ENCODE results near the gene BMI1. TPM values are rescaled to one million over a fixed set of nuclear protein-coding genes. Genes with fewer than 3 reads are reported as not detected.

The BMI1 gene
- total and polyA plus RNA-seq, 2 donors from 2014 or later = 18.7 to 49.0 TPM

GRCh38 chr10:22326145-22326702 lies 5.3 kb downstream of the BMI1 start:
- FAIRE-seq (no peak), DNase-seq (no peak)
- H3K27me3 ChIP-seq (ENCODE audit: control insufficient read depth, insufficient read depth, low read length) = peaks cover 7% of the 10 kb centered on the region
- H3K9me3 ChIP-seq (ENCODE audit: control insufficient read depth in 2 of 3, insufficient read depth in 1 of 3, low read length in 3 of 3) = no peaks in the 10 kb centered on the region
- peak overlapping the region; percentile 30 to 56 (median 47) for H3K4me3 ChIP-seq (ENCODE audit: low read length in 3 of 3)
- H3K4me1 ChIP-seq (ENCODE audit: control insufficient read depth in 2 of 3, insufficient read depth in 2 of 3, low read depth in 1 of 3, low read length in 3 of 3) = peaks cover 0 to 8% (median 2%) of the 10 kb centered on the region in 3 donors
- peaks cover 7 to 11% (median 9%) of the 10 kb centered on the region in 3 donors for H3K36me3 ChIP-seq (ENCODE audit: control insufficient read depth in 2 of 3, insufficient read depth in 3 of 3, low read length in 3 of 3)
- H3K9ac ChIP-seq (ENCODE audit: low read length in 3 of 3) = peak overlapping the region in 1 of 3 donors; percentile 2
- TF ChIP-seq CTCF (IDR thresholded peaks at IDR 0.05; ENCODE audit: borderline replicate concordance, extremely low read depth, insufficient read depth) = no peak
- intact Hi-C loops (cut with DNase I) = no loop called here
- H3K27ac ChIP-seq (ENCODE audit: low read depth in 2 of 2, low read length in 2 of 2) = no peak overlapping the region

GRCh38 chr10:22329150-22329549 lies 8.3 kb downstream of the BMI1 start:
- Histone ChIP-seq H3K4me3 (ENCODE audit: low read length in 3 of 3) (no peak overlapping the region), H3K9ac (ENCODE audit: low read length in 3 of 3) (no peak overlapping the region), H3K4me1 (ENCODE audit: control insufficient read depth in 2 of 3, insufficient read depth in 2 of 3, low read depth in 1 of 3, low read length in 3 of 3) (peaks cover 0 to 3% (median 0%) of the 10 kb centered on the region in 3 donors), H3K36me3 (ENCODE audit: control insufficient read depth in 2 of 3, insufficient read depth in 3 of 3, low read length in 3 of 3) (peaks cover 7 to 11% (median 9%) of the 10 kb centered on the region in 3 donors), H3K9me3 (ENCODE audit: control insufficient read depth in 2 of 3, insufficient read depth in 1 of 3, low read length in 3 of 3) (peaks cover 0 to 2% (median 0%) of the 10 kb centered on the region in 3 donors), H3K27ac (ENCODE audit: low read depth in 2 of 2, low read length in 2 of 2) (no peak overlapping the region), H3K27me3 (ENCODE audit: control insufficient read depth, insufficient read depth, low read length) (peaks cover 8% of the 10 kb centered on the region)
- intact Hi-C loops (cut with DNase I) = no loop called here
- DNase-seq (no peak), FAIRE-seq (no peak)
- no peak for TF ChIP-seq CTCF (IDR thresholded peaks at IDR 0.05; ENCODE audit: borderline replicate concordance, extremely low read depth, insufficient read depth)

GRCh38 chr10:22332116-22332692 lies 11.3 kb downstream of the BMI1 start:
- no peak for TF ChIP-seq CTCF (IDR thresholded peaks at IDR 0.05; ENCODE audit: borderline replicate concordance, extremely low read depth, insufficient read depth)
- DNase-seq = peak in 1 of 5 donors; percentile 4
- peaks cover 0 to 13% (median 0%) of the 10 kb centered on the region in 3 donors for H3K4me1 ChIP-seq (ENCODE audit: control insufficient read depth in 2 of 3, insufficient read depth in 2 of 3, low read depth in 1 of 3, low read length in 3 of 3)
- no peak for FAIRE-seq
- peaks cover 7 to 11% (median 9%) of the 10 kb centered on the region in 3 donors for H3K36me3 ChIP-seq (ENCODE audit: control insufficient read depth in 2 of 3, insufficient read depth in 3 of 3, low read length in 3 of 3)
- H3K27me3 ChIP-seq (ENCODE audit: control insufficient read depth, insufficient read depth, low read length) = peaks cover 24% of the 10 kb centered on the region
- H3K9me3 ChIP-seq (ENCODE audit: control insufficient read depth in 2 of 3, insufficient read depth in 1 of 3, low read length in 3 of 3) = peaks cover 0 to 2% (median 0%) of the 10 kb centered on the region in 3 donors
- no peak overlapping the region for H3K4me3 ChIP-seq (ENCODE audit: low read length in 3 of 3)
- H3K27ac ChIP-seq (ENCODE audit: low read depth in 2 of 2, low read length in 2 of 2) = no peak overlapping the region
- H3K9ac ChIP-seq (ENCODE audit: low read length in 3 of 3) = no peak overlapping the region
- intact Hi-C loops (cut with DNase I) = no loop called here
